ENCODE data around the gene LOXHD1.

GRCh38 chr18:46693996-46694395 is 37.0 kb upstream of the LOXHD1 start:
- TF ChIP-seq, protein P1, sequence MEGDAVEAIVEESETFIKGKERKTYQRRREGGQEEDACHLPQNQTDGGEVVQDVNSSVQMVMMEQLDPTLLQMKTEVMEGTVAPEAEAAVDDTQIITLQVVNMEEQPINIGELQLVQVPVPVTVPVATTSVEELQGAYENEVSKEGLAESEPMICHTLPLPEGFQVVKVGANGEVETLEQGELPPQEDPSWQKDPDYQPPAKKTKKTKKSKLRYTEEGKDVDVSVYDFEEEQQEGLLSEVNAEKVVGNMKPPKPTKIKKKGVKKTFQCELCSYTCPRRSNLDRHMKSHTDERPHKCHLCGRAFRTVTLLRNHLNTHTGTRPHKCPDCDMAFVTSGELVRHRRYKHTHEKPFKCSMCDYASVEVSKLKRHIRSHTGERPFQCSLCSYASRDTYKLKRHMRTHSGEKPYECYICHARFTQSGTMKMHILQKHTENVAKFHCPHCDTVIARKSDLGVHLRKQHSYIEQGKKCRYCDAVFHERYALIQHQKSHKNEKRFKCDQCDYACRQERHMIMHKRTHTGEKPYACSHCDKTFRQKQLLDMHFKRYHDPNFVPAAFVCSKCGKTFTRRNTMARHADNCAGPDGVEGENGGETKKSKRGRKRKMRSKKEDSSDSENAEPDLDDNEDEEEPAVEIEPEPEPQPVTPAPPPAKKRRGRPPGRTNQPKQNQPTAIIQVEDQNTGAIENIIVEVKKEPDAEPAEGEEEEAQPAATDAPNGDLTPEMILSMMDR (conservative IDR thresholded peaks at IDR 0.05 in 1 of 2, IDR thresholded peaks at IDR 0.05 in 1 of 2; ENCODE audit: extremely low read depth in 1 of 2, insufficient read depth in 1 of 2, low read depth in 1 of 2, low read length in 2 of 2): no peak
- TF ChIP-seq EZH2 (IDR thresholded peaks at IDR 0.05; ENCODE audit: borderline replicate concordance, low read length): no peak
